HG03457 (cell line): ENCODE measurements around the gene RBM33.
A peak's percentile ranks its signal among the peaks of the same experiment; 100 is the strongest.
"Not testable (repeated sequence)": the region's sequence is repeated elsewhere in the genome, so short reads cannot be mapped to it uniquely, and the experiment has no call there.

Source experiments
- ATAC-seq: cut with Tn5 transposase; IDR thresholded peaks from one replicate; pipeline ENCODE4 v1.9.1; 2021; ENCODE audit warnings: moderate number of reproducible peaks; ENCODE audit not compliant: unreplicated experiment

The RBM33 gene

DNA sequence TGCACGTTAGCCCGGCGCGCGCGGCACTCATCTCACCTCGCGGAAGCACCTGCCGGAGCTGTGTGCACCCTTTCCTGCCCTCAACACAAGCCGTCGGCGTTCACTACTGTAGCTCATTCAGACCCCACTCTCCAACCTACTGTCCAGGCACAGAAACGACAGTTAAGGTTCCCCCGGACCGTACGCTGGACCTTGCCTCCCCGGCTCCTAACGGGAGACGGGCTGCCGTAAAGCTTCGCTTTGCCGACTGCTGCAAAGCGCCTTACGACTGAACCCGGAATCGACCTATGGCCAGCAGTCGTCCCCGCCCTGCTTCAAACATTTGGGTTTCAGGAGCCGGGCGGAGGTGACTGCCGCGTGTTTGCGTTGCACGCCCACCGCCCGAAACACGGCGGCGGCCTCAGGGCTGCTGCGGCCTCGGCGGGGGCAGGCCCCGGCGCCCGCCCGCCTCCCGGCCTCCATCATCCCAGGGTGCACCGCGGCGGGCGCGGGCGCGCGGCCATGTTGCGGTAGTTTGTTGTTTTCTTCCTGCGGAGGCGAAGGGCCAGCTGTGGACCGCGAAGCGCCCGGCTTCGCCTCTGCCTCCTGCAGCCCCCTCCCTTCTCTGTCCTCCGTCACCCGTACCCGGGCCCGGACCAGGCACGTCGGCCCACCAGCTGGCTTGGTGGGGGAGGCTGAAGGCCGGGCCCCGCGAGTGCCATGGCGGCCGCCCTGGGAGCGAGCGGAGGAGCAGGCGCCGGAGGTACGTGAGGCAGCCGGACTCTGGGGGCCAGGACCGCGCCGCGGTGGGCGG is at the start of gene RBM33:
TSS of gene RBM33 (plus strand) at position 484 of the 793 bp plus-strand sequence. CDS start at position 700, 216 bp downstream.
- ATAC-seq, result peak; percentile 65

- no peak for ATAC-seq
Measured at GRCh38 chr7:155594961-155595366, 49.5 kb upstream of the RBM33 start.

DNA sequence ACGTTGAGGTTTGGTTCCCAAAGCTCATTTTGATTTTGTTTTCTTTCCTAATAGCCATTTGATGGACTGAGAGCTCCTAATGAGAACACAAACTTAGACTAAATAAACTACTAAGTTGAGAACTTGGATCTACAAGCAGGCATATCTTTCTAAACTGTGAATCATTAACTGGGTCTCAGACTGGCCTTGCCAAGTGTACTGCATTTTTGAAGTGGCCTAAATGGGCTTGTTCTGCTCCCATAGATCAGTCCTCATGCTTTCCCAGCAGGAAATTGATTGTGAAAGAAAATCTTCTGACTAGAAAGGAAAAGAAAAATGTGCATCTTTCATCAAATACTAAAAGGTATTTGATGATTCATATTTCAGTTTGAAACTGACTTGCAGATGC is 46.7 kb upstream of the RBM33 start:
- no peak for ATAC-seq

DNA sequence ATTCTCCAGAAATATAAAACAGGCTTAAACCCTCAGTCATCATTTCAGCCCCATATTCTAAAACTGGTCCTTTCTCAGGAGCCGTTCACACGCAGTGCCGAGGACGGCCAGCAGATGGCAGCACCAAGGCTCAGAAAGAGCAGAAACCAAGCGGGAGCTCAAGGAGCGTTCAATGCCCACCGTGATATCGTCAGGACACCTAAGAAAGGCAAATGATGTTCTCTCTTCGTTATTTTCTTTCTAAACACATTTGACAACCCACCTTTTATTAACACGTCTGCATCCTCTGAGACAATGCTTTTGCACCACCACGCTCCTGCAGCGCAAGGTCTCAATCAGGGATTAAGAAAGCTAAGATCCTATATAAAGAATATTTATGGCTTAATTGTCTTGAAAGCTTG is 45.7 kb upstream of the RBM33 start:
- ATAC-seq, result peak; percentile 60

- no peak for ATAC-seq
Measured at GRCh38 chr7:155602156-155602555, 42.3 kb upstream of the RBM33 start.

DNA sequence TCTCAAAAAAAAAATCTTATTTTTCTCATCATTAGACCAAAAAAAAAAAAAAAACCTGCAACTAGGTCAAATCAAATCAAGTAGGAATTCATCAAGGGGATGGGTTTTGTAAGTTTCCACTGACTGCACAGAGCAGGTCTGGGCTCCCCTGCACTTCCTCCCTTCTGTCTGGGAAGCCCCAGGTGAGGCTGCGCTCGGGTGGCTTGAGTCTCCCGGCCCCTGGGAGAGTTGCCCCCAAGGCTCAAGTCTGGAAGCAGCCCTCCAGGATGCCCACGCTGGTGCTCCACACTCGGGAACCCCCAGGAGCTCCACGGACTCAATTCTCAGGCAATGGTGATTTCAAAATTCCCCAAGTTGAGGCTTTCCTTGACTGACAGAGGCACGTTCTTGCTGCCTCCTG is 41.7 kb upstream of the RBM33 start:
- no peak for ATAC-seq

- no peak for ATAC-seq
Measured at GRCh38 chr7:155603205-155603857, 41.1 kb upstream of the RBM33 start.

- ATAC-seq, result no peak
Measured at GRCh38 chr7:155603858-155604503, 40.5 kb upstream of the RBM33 start.

DNA sequence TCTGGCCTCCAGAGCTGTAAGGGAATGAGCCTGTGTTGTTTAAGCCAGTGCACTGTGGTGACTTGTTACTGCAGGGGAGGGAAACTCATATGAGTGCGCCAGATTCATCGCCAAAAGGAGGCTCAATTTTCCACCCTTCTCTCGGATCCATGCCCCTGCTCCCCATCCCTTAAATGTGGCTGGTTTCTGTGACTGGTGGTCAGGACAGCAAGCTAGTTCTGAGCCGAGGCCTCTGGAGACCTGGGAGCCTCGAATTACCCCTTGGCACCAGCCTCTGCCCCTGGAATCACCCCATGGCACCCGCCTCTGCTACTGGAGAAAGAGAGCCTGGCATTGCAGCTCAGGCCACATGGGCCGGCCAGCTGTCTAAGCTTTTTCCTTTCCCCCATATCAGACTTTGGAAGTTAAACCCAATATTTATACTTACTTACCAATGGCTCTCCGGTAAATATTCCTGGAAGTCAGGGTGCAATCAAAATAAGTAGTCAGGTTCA is 39.9 kb upstream of the RBM33 start:
- no peak for ATAC-seq

DNA sequence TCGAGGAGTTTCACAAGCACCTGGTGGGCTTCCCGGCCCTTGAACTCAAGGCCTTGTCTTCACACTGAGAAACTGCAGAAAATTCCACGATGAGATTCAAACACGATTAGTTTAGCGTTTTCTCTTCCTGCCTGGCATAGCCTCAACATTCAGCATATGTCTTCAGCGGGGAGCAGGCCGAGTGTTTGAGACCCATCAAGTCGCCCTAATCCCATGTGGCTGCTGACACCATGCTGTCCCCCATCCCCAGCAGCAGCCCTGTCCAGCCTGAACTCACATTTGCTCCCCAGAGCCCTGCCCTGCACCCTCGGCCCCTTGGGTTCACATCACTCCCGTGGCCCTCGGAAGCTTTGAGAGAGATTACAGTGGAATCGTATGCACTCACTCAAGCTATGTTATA is 35.3 kb upstream of the RBM33 start:
- ATAC-seq, result no peak

- ATAC-seq, result no peak
Measured at GRCh38 chr7:155610633-155611193, 33.7 kb upstream of the RBM33 start.

- ATAC-seq, result no peak
Measured at GRCh38 chr7:155611808-155612447, 32.5 kb upstream of the RBM33 start.

DNA sequence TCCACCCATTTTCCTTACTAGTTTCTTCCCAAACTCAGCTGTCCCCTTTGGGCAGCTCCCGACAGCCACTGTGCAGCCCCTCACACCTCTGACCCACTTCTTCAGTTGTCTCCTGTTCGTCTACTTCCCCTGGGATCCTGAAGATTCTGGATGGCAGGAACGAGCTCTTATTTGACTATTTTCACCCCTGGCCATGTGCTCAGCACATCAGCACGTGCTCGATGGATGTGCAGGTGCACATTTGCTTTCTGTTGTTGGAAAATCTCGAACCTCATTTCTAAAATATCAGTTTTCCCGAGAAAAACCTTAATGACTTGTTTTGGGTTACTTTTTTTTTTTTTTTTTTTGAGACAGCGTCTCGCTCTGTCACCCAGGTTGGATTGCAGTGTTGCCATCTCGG is 31.8 kb upstream of the RBM33 start:
- ATAC-seq, result no peak

DNA sequence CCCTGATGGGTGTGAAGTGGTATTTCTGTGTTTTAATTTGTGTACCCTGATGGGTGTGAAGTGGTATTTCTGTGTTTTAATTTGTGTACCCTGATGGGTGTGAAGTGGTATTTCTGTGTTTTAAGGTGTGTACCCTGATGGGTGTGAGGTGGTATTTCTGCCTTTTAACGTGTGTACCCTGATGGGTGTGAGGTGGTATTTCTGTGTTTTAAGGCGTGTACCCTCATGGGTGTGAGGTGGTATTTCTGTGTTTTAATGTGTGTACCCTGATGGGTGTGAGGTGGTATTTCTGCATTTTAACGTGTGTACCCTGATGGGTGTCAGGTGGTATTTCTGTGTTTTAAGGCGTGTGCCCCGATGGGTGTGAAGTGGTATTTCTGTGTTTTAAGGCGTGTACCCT is 29.4 kb upstream of the RBM33 start:
- ATAC-seq, result not testable (repeated sequence)

- ATAC-seq, result no peak
Measured at GRCh38 chr7:155618708-155619633, 25.5 kb upstream of the RBM33 start.

- no peak for ATAC-seq
Measured at GRCh38 chr7:155619634-155620271, 24.7 kb upstream of the RBM33 start.

DNA sequence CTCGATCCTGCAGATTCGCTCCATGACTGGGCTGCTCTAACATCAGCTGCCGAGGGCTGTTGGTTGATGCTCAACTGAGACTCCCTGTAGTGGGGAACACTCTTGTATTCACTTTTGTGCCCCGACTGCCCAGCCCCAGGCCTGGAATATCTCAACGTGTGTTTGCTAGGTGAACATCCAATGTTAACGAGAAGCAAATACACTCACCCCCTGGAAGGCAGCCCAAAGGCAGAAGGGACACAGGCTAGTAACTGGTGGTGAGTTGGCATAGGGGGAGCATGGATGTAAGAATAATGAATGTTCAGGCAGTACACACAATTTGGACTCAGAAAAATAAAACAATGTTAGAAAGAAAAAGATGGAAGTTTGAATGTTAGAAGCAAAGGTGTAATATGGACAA is 24.0 kb upstream of the RBM33 start:
- no peak for ATAC-seq

DNA sequence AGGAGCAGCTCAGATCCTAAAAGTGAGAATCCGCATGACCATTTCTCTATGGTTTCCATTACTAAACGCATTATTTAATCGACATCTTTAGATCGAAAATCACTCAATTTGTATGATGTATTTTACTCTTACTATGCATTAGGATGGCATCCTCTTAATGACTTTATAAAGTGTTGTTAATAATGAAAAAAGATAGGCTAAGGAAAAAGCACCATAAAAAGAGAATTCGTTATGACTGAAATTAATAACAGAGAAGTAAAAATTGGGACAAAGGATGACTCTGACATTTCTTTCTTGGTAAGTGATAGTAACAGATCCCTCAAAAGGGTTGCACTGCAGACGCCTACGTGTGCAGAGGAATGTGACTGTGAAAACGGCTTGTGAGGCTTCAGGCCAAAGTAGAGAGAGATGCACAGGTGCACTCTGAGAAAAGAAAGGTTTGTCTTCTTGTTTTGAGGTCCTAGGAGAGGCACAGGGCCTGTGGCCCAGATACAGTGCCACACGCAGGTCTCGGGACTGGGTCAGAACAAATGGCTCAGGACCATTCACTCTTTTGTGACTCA is 23.0 kb upstream of the RBM33 start:
- no peak for ATAC-seq

DNA sequence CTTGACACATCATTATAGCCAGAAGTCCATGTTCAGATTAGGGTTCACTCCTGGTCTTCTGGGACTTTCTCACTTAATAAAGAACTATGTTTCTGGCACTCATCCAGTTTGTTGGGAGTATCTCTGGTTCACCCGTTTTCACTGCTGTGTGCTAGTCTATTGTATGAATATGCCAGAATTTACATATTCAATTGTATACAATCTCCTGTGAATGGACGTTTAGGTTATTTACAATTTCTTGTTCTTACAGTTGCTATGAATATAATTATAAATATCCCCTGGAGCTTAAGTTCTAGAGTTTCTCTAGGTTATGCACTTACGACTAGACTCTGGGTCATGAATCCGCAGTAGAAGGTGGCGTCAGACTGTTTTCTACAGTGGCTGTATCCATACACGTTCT is 20.0 kb upstream of the RBM33 start:
- ATAC-seq, result no peak
